Stimulated activated CD8-positive, alpha-beta memory T cell treated with anti-CD3 and anti-CD28 coated beads, Interleukin-4, amount 100 ng/mL, for 48 hours (primary cell): ENCODE data around the gene TUBGCP3.
A peak's percentile ranks its signal among the peaks of the same experiment; 100 is the strongest.
"Not testable (repeated sequence)": the region's sequence is repeated elsewhere in the genome, so short reads cannot be mapped to it uniquely, and the experiment has no call there.

Experiments used
- DNase-seq: peaks from one replicate; pipeline ENCODE4 v3.0.0-alpha.2; 2020

TUBGCP3 gene

GRCh38 chr13:112574834-112575613 is 12.9 kb downstream of the TUBGCP3 start:
- DNase-seq = no peak

GRCh38 chr13:112574416-112574815 is 13.5 kb downstream of the TUBGCP3 start:
- no peak for DNase-seq

GRCh38 chr13:112573710-112574109 is 14.2 kb downstream of the TUBGCP3 start:
- DNase-seq = no peak

GRCh38 chr13:112572366-112572765 is 15.6 kb downstream of the TUBGCP3 start:
- no peak for DNase-seq

- no peak for DNase-seq
Observed at GRCh38 chr13:112569821-112570220, 18.1 kb downstream of the TUBGCP3 start.

- no peak for DNase-seq
Observed at GRCh38 chr13:112567161-112567862, 20.6 kb downstream of the TUBGCP3 start.

- DNase-seq = no peak
Observed at GRCh38 chr13:112562786-112563383, 25.1 kb downstream of the TUBGCP3 start.

- no peak for DNase-seq
Observed at GRCh38 chr13:112562254-112562653, 25.7 kb downstream of the TUBGCP3 start.

GRCh38 chr13:112561478-112561877 is 26.5 kb downstream of the TUBGCP3 start:
- DNase-seq = no peak

- DNase-seq = no peak
Observed at GRCh38 chr13:112558696-112559418, 29.1 kb downstream of the TUBGCP3 start.

GRCh38 chr13:112556600-112556999 is 31.4 kb downstream of the TUBGCP3 start:
- no peak for DNase-seq

GRCh38 chr13:112554214-112554850 is 33.6 kb downstream of the TUBGCP3 start:
- DNase-seq = no peak

- DNase-seq = not testable (repeated sequence)
Observed at GRCh38 chr13:112548975-112549374, 39.0 kb downstream of the TUBGCP3 start.

- DNase-seq = no peak
Observed at GRCh38 chr13:112545856-112546255, 42.1 kb downstream of the TUBGCP3 start.

- DNase-seq = peak; percentile 30
Observed at GRCh38 chr13:112532837-112533745, 54.9 kb downstream of the TUBGCP3 start.

- DNase-seq = no peak
Observed at GRCh38 chr13:112531263-112531794, 56.6 kb downstream of the TUBGCP3 start.

GRCh38 chr13:112530861-112531260 is 57.1 kb downstream of the TUBGCP3 start:
- no peak for DNase-seq

GRCh38 chr13:112529216-112529615 is 58.7 kb downstream of the TUBGCP3 start:
- no peak for DNase-seq

- DNase-seq = no peak
Observed at GRCh38 chr13:112526146-112526853, 61.7 kb downstream of the TUBGCP3 start.

- no peak for DNase-seq
Observed at GRCh38 chr13:112525356-112525945, 62.5 kb downstream of the TUBGCP3 start.
